HG03045 (cell line): ENCODE measurements around the gene CKS1B.

Source experiments
- ATAC-seq: cut with Tn5 transposase; IDR thresholded peaks from one replicate; pipeline ENCODE4 v1.9.1; 2021; ENCODE audit warnings: mild to moderate bottlenecking, moderate library complexity; ENCODE audit not compliant: unreplicated experiment

Gene CKS1B

GRCh38 chr1:155012026-155012546 lies 37.6 kb downstream of the CKS1B start:
- no peak for ATAC-seq

DNA sequence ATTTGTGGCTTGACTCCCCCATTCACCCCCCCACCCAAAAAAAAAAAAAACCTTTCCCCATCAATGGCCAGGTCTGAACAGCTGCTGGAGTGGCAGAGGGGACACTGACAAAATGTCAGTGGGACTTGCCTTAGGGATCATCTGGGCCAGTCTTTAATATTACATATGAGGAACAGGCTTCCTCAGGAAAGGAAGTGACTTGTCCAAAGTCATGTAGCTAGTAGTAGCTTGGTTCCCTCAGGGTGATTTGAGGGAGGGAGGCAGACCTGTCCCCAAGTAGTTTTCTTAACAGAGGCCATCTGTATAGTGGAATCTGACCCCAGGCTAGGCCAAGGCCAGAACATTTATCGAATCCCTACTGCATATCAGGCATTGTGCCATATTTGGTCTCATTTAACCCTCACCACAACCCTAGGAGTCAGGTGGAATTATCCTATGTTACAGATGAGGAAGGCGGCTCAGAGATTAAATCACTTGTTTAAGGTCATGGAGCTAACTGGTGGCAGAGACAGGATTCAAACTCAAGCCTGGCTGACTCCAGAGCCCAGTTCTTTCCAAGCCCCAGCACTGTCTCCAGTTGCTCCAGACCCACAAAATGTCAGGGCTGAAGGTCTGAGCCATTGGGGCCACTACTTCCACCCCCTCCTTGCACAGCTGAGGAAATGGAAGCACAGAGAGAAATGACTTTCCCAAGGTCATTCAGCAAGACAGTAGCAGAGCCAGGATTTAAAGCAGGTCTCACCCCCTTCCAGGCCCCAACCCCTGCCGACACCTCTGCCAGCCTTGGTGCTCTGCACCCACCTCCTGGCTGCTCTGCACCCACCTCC lies 38.5 kb downstream of the CKS1B start:
- ATAC-seq = no peak

DNA sequence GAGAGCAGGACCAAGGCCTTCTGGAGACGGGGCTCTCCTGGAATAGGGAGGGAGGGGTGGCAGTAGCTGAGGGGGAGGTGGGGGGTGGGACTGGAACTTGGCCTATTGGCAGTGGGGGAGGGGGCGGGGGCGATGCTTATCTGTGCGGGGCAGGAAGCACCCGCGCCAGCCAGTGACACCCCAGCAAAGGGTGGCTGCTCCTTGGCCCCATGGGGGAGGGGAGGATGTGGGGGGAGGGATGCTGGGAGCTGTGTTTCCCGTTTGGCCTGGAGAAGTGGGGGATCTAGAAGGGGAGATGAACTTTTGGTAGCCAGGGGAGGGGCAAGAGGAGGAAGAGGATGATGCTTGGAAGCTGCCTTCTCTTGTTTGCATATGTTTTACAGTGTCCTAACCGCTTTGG lies 39.2 kb downstream of the CKS1B start:
- no peak for ATAC-seq

- ATAC-seq = no peak
Measured at GRCh38 chr1:155014709-155015508, 40.4 kb downstream of the CKS1B start.

DNA sequence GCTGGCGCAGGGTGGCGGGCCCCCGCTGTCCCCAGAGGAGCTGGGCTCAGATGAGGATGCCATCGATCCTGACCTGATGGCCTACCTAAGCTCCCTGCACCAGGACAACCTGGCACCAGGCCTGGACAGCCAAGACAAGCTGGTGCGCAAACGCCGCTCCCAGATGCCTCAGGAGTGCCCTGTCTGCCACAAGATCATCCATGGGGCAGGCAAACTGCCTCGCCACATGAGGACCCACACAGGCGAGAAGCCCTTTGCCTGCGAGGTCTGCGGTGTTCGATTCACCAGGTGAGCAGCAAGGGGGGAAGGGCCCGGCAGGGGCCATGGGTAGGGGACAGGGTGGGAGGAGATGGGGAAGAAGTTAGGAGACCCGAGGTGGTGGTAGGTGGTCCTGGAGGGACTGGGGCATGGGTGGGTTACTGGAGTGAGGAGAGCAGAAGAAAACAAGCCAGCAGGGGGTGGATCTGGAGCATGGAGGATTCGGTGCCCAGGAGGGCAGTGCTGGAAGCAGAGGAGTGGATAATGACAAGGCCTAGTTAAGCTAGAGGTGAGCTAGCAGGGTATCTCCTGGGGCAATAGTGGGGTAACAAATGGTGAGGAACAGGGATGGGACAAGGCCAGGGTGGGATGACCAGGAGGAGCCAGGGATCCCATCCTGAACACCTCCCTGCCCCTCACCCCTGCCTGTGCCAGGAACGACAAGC lies 41.2 kb downstream of the CKS1B start:
- ATAC-seq = no peak

GRCh38 chr1:155016231-155016831 lies 41.9 kb downstream of the CKS1B start:
- no peak for ATAC-seq

DNA sequence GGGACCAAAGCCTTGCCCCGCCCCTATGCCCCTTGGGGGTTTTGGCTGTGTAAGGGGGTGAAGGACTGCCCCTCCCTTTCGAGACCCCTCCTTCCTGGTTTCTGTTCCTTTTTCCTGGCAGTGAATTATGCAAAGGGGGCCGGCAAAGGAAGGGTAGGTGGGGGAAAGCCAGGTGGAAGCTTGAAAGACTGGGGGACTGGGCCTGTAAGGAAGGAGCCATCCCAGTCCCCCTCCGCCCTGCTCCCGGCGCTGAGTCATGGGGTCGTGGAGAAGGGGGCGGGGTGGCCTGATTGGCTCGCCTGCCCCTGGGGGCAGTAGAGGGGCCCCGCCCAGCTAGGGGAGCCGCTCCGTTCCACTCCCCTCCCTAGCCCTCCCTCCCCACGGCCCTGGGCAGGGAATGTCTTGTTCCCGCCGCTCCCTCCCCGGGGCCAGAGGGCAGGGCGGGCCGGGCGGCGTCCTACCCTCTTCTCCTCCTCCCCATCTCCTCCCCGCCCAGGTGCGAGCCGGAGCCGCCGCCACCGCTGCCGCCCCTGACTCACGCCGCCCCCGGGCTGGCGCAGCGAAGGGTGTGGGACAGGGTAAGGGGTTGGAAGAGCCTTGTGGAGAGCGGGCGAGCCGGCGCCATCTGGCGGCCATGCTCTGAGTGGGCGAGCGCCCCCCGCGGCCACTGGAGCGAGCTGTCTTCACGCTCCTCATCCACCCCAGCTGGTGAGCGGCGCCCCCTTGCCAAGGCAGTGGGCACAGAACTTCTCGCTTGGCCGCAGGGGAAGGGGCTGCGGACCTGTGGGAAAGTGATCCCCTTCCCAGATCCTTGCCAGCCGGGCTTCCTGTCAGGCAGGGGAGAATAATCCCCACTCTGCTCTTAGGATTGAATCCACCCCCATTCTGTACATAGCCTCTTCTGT lies 42.8 kb downstream of the CKS1B start:
- peak; percentile 76 for ATAC-seq

DNA sequence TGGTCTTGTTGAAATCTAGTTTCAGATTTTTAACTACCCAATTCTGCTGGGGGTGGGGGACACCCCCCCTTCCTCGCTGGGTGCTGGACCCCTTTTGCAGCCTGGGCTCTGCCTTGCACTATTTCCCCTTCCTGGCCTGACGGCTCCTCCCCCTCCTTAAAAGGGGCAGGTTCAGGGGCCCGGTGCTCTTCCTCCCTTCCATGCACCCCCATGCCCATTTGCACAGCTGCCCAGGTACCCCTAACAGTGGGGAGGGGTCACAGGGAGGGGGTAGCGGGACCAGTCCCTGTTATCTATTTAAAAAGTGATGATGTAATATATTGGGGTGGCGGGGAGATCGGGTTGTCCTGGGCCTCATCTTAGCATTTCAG lies 43.5 kb downstream of the CKS1B start:
- peak; percentile 17 for ATAC-seq

DNA sequence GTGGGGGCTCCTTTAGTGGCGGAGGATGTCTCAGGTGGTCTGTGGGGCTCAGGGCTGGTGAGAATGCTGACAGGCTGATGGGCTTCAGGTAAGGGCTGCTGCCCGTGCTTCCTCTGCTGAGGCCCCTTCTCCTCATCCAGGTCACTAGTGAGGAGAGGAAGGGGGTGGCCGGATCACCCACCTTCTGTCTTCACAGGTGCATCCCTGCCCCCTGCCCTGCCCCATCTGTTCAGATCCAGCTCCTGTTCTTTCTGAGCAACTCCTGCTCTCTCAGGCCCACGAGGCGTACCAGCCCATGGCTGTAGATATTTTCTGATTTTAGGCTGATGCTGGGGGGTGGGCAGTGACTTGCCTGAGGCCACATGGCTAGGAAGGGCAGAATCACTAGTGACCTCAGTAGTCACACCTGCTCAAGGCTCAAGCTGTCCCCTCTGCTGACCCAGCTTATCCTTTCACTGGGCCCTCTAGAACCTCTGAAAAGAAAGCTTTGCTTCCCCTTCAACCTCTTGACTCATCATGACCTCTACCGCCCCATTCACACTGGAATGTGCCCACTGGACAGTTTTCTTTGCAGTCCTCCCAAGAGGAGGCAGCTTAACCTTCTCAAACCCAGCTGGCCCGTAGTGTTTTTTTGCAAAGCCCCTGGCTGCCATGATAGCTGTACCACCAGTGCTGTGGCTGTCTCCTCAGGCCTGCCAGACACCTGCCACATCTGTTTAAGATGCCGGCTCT lies 44.3 kb downstream of the CKS1B start:
- ATAC-seq = no peak

GRCh38 chr1:155019377-155020245 lies 45.1 kb downstream of the CKS1B start:
- ATAC-seq = no peak

DNA sequence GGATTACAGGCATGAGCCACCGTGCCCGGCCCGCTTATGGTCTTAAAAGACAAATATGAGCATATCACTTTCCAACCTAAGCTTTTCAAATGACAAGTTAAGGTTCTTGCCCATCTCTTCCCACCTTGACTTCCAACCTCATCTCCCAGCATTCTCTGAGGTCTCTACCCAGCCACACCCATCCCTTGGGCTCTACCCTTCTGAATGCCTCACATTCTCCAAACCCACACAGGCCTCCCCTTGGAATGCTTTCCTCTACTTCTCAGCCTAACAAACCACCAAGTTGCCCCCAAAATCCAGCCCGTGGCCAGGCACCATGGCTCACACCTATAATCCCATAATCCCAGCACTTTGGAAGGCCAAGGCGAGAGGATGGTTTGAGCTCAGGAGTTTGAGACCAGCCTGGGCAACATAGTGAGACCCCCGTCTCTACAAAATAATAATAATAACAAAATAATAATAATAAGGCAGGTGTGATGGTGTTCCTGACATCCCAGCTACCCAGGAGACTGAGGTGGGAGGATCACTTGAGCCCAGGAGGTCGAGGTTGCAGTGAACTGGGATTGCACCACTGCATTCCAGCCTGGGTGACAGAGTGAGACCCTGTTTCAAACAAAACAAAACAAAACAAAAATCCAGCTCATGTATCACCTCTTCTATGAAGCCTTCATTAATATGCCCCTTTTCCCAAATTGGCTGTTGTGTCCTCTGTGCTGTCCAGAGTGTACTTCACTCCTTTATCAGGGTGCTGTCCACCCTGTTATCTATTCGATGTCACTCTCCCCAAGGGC lies 47.9 kb downstream of the CKS1B start:
- no peak for ATAC-seq

- ATAC-seq = no peak
Measured at GRCh38 chr1:155022927-155023236, 48.4 kb downstream of the CKS1B start.

DNA sequence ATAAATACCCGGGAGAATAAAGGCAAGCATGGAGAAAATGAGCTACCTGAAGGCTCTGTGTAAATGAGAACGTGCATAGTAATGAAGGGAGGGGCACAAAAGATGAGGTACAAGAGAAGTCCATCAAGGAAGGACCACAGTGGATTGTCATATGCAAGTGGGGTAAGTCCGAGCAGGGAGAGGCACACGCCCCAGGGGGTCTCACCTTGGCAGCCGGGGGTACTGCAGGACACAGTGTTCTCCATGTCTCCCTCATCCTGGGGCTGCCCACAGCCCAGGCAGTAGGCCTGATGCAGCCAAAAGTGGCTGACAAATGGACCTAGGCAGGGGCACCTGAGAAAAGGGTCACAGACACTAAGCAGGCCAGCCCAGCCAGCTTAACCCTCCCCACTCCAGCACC lies 49.1 kb downstream of the CKS1B start:
- ATAC-seq = no peak

DNA sequence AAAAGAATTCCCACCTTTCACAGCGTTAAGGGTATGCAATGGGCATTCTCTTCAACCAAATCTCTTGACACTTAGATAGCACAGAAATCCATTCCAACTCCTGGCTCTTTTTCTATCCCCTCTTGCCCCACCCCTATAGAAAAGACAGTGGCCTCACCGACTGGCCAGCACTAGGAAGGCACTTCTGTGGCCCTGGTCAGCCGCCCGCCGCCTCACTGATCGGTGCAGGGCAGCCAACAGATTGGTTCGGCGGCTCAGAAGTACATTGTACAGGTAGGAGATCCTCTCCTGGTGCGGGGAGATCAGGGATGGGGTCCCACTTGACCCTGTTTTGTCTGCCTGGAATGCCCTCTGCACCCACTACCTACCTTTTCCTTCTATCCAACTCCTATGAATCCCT lies 49.8 kb downstream of the CKS1B start:
- ATAC-seq = no peak

GRCh38 chr1:155026154-155026553 lies 51.7 kb downstream of the CKS1B start:
- no peak for ATAC-seq

- no peak for ATAC-seq
Measured at GRCh38 chr1:155026588-155026987, 52.1 kb downstream of the CKS1B start.
